Measurements from ENCODE around the gene PLSCR4.
"Not testable (repeated sequence)": the region's sequence is repeated elsewhere in the genome, so short reads cannot be mapped to it uniquely, and the experiment has no call there.

Gene PLSCR4, protein sequence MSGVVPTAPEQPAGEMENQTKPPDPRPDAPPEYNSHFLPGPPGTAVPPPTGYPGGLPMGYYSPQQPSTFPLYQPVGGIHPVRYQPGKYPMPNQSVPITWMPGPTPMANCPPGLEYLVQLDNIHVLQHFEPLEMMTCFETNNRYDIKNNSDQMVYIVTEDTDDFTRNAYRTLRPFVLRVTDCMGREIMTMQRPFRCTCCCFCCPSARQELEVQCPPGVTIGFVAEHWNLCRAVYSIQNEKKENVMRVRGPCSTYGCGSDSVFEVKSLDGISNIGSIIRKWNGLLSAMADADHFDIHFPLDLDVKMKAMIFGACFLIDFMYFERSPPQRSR

DNA sequence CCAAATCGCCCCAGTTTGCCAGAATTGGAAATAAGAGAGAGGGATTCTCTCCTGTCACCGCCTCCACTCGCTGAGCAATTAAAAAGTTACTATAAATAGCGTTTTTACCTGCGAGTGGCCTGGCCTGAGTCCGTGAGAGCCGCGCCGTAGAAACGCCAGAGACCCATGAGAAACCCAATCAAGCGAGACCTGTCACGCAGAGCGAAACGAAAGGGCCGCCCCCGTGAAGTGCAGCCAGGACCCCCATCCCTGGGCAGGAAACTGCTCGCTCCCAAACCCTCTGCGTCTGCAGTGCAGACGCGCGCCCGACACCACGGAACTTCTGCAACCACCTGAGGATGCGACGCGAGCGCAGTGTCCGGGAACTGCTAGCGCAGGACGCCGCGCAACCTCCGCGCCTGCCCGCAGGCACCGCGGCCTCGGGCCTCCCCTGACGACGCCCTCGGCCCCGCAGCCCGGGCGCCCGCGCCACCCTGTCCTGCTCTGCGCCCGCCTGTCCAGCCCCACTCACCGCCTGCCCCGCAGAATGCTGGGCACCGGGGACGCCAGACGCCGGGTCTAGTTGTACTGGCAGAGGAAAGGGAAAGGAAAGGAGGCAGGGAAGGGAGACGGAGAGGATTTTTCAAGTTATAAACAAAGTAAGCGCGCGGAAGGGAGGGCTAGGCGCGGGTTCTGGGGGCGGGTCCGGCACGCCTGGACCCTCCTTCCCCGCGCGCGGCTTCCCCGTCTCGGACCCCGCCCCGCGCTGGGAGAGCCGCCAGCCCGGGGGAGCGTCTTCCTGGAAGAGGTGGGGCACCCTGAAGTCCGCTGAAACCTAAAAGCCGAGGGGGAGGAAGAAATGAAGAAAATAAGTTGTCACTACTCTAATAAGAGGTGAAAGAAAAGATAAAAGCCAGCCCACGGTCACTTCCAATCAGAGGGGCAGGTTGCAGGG is at the start of gene PLSCR4:
PLSCR4 (minus strand) TSS at position 657 of the 934 bp plus-strand sequence. CDS start 29,034 bp downstream, outside the sequence.
- DNase-seq (ENCODE audit: low spot score in 2 of 2), result no peak
- Mint-ChIP-seq H3K4me3 (peak within 1 kb of the TSS; percentile 59), H3K9me3 (no peaks in the 10 kb centered on the region), H3K36me3 (ENCODE audit: insufficient read depth) (no peaks in the 10 kb centered on the region), H3K27me3 (peaks cover 57% of the 10 kb centered on the region), H3K4me1 (no peaks in the 10 kb centered on the region), H3K27ac (ENCODE audit: low read depth) (no peak within 1 kb of the TSS)
- ATAC-seq (replicated peaks; ENCODE audit: extremely low read depth, poor library complexity, severe bottlenecking), result peak; percentile 19

GRCh38 chr3:146293401-146293800 is 42.5 kb upstream of the PLSCR4 start:
- not testable (repeated sequence) for H3K4me1 Mint-ChIP-seq; ATAC-seq (replicated peaks; ENCODE audit: extremely low read depth, poor library complexity, severe bottlenecking); H3K4me3 Mint-ChIP-seq; H3K36me3 Mint-ChIP-seq (ENCODE audit: insufficient read depth); DNase-seq (ENCODE audit: low spot score in 2 of 2); H3K27ac Mint-ChIP-seq (ENCODE audit: low read depth); H3K27me3 Mint-ChIP-seq; H3K9me3 Mint-ChIP-seq

GRCh38 chr3:146283781-146284445 is 33.0 kb upstream of the PLSCR4 start:
- DNase-seq (ENCODE audit: low spot score in 2 of 2), result no peak
- H3K4me3 Mint-ChIP-seq, result no peak overlapping the region
- no peak for ATAC-seq (replicated peaks; ENCODE audit: extremely low read depth, poor library complexity, severe bottlenecking)
- no peaks in the 10 kb centered on the region for H3K27me3 Mint-ChIP-seq
- H3K27ac Mint-ChIP-seq (ENCODE audit: low read depth), result no peak overlapping the region
- H3K9me3 Mint-ChIP-seq, result no peaks in the 10 kb centered on the region
- H3K4me1 Mint-ChIP-seq, result no peaks in the 10 kb centered on the region
- H3K36me3 Mint-ChIP-seq (ENCODE audit: insufficient read depth), result no peaks in the 10 kb centered on the region

GRCh38 chr3:146280864-146281263 is 30.0 kb upstream of the PLSCR4 start:
- no peaks in the 10 kb centered on the region for H3K4me1 Mint-ChIP-seq
- ATAC-seq (replicated peaks; ENCODE audit: extremely low read depth, poor library complexity, severe bottlenecking) (no peak), DNase-seq (ENCODE audit: low spot score in 2 of 2) (no peak)
- H3K27me3 Mint-ChIP-seq, result no peaks in the 10 kb centered on the region
- H3K9me3 Mint-ChIP-seq, result no peaks in the 10 kb centered on the region
- H3K4me3 Mint-ChIP-seq, result no peak overlapping the region
- no peaks in the 10 kb centered on the region for H3K36me3 Mint-ChIP-seq (ENCODE audit: insufficient read depth)
- H3K27ac Mint-ChIP-seq (ENCODE audit: low read depth), result no peak overlapping the region

DNA sequence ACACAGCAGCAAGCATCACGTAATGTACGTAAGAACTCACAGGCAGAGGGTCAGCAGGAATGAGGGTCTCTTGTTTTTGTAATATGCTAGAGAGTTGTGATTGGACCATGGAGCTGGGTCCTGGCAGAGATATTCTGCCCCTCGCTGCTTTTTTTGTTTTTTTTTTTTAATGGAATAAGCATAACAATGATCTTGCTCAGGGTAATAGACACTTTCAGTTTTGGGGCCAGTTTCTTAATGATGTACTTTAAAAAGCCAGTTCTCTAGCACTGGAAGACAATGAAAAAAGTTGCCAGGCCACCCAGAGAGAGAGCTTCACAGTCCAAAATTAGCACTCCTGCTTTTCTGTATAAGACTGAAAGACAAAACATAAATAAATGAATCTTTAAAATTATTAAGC is 29.0 kb upstream of the PLSCR4 start:
- no peak overlapping the region for H3K27ac Mint-ChIP-seq (ENCODE audit: low read depth)
- no peaks in the 10 kb centered on the region for H3K9me3 Mint-ChIP-seq
- ATAC-seq (replicated peaks; ENCODE audit: extremely low read depth, poor library complexity, severe bottlenecking) (no peak), DNase-seq (ENCODE audit: low spot score in 2 of 2) (no peak)
- no peaks in the 10 kb centered on the region for H3K4me1 Mint-ChIP-seq
- no peaks in the 10 kb centered on the region for H3K36me3 Mint-ChIP-seq (ENCODE audit: insufficient read depth)
- no peaks in the 10 kb centered on the region for H3K27me3 Mint-ChIP-seq
- no peak overlapping the region for H3K4me3 Mint-ChIP-seq

DNA sequence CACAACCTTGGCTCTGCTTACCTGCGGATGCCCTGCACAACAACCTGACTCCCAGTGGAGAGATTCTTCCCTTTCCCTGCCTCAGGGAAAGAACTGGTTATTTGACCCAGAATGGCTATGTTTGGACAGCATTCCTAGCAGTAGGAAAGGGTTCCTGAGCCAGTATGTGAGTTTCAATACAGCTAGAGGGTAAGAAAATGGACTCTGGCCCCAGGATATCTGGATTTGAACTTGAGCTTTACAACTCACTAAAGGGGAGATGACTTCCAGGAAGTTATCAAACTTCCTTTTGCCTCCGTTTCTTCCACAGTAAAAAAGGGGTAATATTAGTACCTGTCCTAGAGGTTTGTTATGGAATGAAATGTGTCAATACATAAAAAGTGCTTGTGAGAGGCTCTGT is 28.1 kb upstream of the PLSCR4 start:
- DNase-seq (ENCODE audit: low spot score in 2 of 2), result no peak
- H3K4me3 Mint-ChIP-seq, result no peak overlapping the region
- H3K4me1 Mint-ChIP-seq, result no peaks in the 10 kb centered on the region
- no peaks in the 10 kb centered on the region for H3K9me3 Mint-ChIP-seq
- ATAC-seq (replicated peaks; ENCODE audit: extremely low read depth, poor library complexity, severe bottlenecking), result no peak
- no peak overlapping the region for H3K27ac Mint-ChIP-seq (ENCODE audit: low read depth)
- H3K27me3 Mint-ChIP-seq, result no peaks in the 10 kb centered on the region
- H3K36me3 Mint-ChIP-seq (ENCODE audit: insufficient read depth), result peaks cover 2% of the 10 kb centered on the region

DNA sequence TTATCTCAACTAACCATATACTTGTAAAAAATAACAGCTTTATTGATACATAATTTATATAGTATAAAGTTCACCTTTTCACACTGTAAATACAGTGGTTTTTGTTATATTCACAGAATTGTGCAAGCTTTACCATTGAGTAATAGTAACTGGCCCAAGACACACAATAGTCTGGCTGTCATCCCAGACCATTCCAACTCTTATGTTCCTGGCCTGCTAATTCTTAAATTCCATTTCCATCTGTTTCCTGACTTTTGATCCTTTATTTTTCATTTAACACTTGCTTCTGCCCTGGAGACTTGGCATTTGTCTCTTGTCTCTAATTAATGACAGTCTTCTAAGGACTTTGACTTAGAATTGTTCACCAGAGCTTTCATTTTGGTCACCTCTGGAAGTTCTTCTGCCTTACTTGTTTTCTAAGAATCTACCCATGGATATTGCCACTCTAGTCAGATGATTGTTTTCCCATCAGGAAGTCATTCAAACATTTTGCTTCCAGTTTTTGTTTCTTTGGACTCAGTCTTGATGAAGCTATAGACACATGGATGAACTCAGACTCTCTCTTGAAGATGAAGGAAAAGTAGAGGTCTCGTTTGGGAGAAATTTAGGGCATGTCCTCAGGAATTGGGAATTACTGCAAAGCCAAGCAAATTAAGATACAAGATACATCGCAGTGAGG is 27.2 kb upstream of the PLSCR4 start:
- H3K4me1 Mint-ChIP-seq, result no peaks in the 10 kb centered on the region
- H3K36me3 Mint-ChIP-seq (ENCODE audit: insufficient read depth), result peaks cover 2% of the 10 kb centered on the region
- no peak overlapping the region for H3K4me3 Mint-ChIP-seq
- no peak overlapping the region for H3K27ac Mint-ChIP-seq (ENCODE audit: low read depth)
- no peak for ATAC-seq (replicated peaks; ENCODE audit: extremely low read depth, poor library complexity, severe bottlenecking)
- H3K9me3 Mint-ChIP-seq, result no peaks in the 10 kb centered on the region
- H3K27me3 Mint-ChIP-seq, result no peaks in the 10 kb centered on the region
- DNase-seq (ENCODE audit: low spot score in 2 of 2), result no peak

DNA sequence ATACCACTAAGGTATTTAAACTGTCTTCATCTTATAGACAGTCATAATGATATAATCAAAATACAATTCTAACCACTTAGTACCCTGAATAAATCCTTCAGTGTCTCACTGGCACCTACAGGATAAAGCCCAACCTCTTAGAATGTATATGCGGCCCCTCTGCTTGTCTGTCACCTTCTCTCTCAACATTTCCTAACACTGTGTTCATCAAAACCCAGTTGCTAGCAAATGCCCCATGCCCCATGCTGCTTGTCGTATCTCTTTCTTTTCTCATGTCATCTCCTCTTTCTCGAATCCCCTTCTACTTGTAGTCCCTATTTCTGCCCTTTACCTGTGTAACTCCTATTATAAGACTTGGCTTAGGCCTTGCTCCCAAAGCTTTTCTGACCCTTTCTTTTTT is 24.6 kb upstream of the PLSCR4 start:
- Mint-ChIP-seq H3K4me1 (no peaks in the 10 kb centered on the region), H3K27me3 (no peaks in the 10 kb centered on the region), H3K9me3 (no peaks in the 10 kb centered on the region), H3K4me3 (no peak overlapping the region), H3K36me3 (ENCODE audit: insufficient read depth) (peaks cover 2% of the 10 kb centered on the region), H3K27ac (ENCODE audit: low read depth) (no peak overlapping the region)
- ATAC-seq (replicated peaks; ENCODE audit: extremely low read depth, poor library complexity, severe bottlenecking) (no peak), DNase-seq (ENCODE audit: low spot score in 2 of 2) (no peak)

GRCh38 chr3:146274833-146275232 is 23.9 kb upstream of the PLSCR4 start:
- H3K9me3 Mint-ChIP-seq, result no peaks in the 10 kb centered on the region
- H3K36me3 Mint-ChIP-seq (ENCODE audit: insufficient read depth), result peaks cover 2% of the 10 kb centered on the region
- ATAC-seq (replicated peaks; ENCODE audit: extremely low read depth, poor library complexity, severe bottlenecking) (no peak), DNase-seq (ENCODE audit: low spot score in 2 of 2) (no peak)
- H3K4me1 Mint-ChIP-seq, result no peaks in the 10 kb centered on the region
- no peak overlapping the region for H3K4me3 Mint-ChIP-seq
- no peaks in the 10 kb centered on the region for H3K27me3 Mint-ChIP-seq
- H3K27ac Mint-ChIP-seq (ENCODE audit: low read depth), result no peak overlapping the region

DNA sequence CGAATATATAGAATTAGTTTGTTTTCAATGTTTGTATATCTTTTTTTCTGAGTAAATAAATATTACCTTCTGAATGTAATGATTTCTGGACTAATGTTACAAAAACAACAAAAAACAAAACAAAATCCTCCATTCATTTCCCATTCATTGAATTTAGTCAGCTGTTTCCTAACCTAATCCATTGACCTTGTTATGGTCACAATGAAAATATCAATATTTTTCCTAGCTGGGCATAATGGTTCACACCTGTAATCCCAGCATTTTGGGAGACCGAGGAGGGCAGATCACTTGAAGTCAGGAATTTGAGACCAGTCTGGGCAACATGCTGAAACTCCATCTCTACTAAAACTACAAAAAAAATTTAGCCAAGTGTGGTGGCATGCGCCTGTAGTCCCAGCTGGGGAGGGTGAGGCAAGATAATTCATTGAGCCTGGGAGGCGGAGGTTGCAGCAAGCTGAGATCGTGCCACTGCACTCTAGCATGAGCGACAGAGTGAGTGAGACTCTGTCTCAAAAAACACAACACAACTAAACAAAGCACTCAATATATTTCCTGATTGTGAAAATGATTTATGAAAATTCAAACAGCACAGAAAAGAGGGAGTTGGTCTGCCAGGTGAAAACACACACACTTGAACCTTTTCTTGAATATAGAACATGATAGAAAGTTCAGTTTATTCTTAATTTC is 23.0 kb upstream of the PLSCR4 start:
- Mint-ChIP-seq H3K36me3 (ENCODE audit: insufficient read depth) (peaks cover 2% of the 10 kb centered on the region), H3K27ac (ENCODE audit: low read depth) (no peak overlapping the region), H3K4me1 (no peaks in the 10 kb centered on the region), H3K9me3 (no peaks in the 10 kb centered on the region), H3K4me3 (no peak overlapping the region), H3K27me3 (no peaks in the 10 kb centered on the region)
- DNase-seq (ENCODE audit: low spot score in 2 of 2), result no peak
- no peak for ATAC-seq (replicated peaks; ENCODE audit: extremely low read depth, poor library complexity, severe bottlenecking)

- no peak for ATAC-seq (replicated peaks; ENCODE audit: extremely low read depth, poor library complexity, severe bottlenecking)
- Mint-ChIP-seq H3K27me3 (no peaks in the 10 kb centered on the region), H3K27ac (ENCODE audit: low read depth) (no peak overlapping the region), H3K4me3 (no peak overlapping the region), H3K4me1 (no peaks in the 10 kb centered on the region), H3K9me3 (no peaks in the 10 kb centered on the region), H3K36me3 (ENCODE audit: insufficient read depth) (peaks cover 2% of the 10 kb centered on the region)
- no peak for DNase-seq (ENCODE audit: low spot score in 2 of 2)
Measured at GRCh38 chr3:146271180-146271579, 20.3 kb upstream of the PLSCR4 start.

DNA sequence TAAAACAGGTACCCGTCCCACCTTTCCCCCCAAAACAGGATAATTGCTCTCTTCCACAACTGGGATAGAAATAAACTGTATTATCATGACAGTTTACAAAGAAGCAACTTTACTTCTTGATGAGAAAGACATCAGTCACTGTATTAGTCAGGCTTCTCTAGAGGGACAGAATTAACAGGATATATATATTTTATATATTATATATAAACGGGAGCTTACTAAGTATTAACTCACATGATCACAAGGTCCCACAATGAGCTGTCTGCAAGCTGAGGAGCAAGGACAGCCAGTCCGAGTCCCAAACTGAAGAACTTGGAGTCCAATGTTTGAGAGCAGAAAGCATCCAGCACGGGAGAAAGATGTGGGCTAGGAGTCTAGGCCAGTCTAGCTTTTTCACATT is 18.4 kb upstream of the PLSCR4 start:
- no peak for ATAC-seq (replicated peaks; ENCODE audit: extremely low read depth, poor library complexity, severe bottlenecking)
- Mint-ChIP-seq H3K4me1 (no peaks in the 10 kb centered on the region), H3K27ac (ENCODE audit: low read depth) (no peak overlapping the region), H3K4me3 (no peak overlapping the region), H3K9me3 (no peaks in the 10 kb centered on the region), H3K36me3 (ENCODE audit: insufficient read depth) (no peaks in the 10 kb centered on the region), H3K27me3 (no peaks in the 10 kb centered on the region)
- no peak for DNase-seq (ENCODE audit: low spot score in 2 of 2)

Measured in central memory CD8-positive, alpha-beta T cell (primary cell).